ENCODE data around the gene U2AF2.

DNA sequence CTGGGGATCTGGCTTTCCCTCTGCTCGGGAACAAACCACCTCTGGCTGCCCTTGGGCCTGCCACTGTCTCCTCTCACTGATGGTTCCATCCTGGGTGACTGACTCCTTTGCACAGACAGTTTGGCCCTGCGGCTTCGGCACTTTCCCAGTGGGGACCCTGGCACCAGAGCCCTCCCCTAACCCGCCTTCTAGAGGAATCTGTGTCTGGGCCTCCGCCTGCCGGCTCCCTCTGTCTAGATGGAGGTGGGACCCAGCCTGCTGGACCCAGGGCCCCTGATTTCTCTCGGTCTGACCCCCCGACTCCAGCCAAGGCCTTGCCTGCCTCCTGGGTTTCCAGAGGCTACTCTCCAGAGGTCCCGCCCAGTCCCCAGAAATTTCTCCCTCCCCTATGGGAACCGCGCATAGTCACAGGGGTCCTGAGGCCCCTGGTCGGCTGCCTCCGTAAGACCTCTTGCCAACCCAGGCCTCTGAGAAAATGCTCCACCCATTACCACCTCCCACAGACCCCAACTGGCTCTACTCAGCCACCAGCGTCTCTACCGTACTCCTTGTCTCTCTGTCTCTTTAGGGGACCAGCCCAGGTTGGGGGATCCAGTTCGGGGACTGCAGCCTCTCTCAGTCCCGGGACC lies 4.1 kb upstream of the U2AF2 start:
- no peak for TF ChIP-seq CTCF (IDR thresholded peaks at IDR 0.05; ENCODE audit: low read length)
- no peak for TF ChIP-seq EZH2 (optimal IDR thresholded peaks at IDR 0.05; ENCODE audit: low read depth, low read length)
- TF ChIP-seq EZH2phosphoT487 (IDR thresholded peaks at IDR 0.05; ENCODE audit: low read length): no peak

All from MM.1S (cell line).